Gastrocnemius medialis (tissue), 4 donors: Measurements from ENCODE around the gene CCDC57. TPM values are rescaled to one million over a fixed set of nuclear protein-coding genes. Genes with fewer than 3 reads are reported as not detected.

Source experiments
- ATAC-seq, 2 donors: fragments of 150-250 bp; one replicate each; pipeline ENCODE4 v1.9.1; 2016
- DNase-seq, 2 donors: peaks; one replicate each; pipeline ENCODE4 v3.0.0-alpha.2; 2019
- H3K27ac ChIP-seq, 4 donors: fragments of 200-600 bp; sonication (generic); 1 replicate in 1 of 4; 2 replicates in 3 of 4; pipeline ENCODE4 v1.5.1; 2016 to 2018; ENCODE audit warnings: mild to moderate bottlenecking in 2 of 4, moderate library complexity in 1 of 4
- H3K27me3 ChIP-seq, 3 donors: fragments of 200-600 bp; sonication (generic) in 2 of 3; 1 replicate in 1 of 3; 2 replicates in 2 of 3; pipeline versions ENCODE4 v1.5.1 to v1.6.0; 2016 to 2019; ENCODE audit warnings: mild to moderate bottlenecking in 1 of 3, moderate library complexity in 1 of 3
- H3K36me3 ChIP-seq, 2 donors: fragments of 200-600 bp; sonication (generic) in 1 of 2; one replicate each; pipeline ENCODE4 v1.5.1; 2017 to 2018
- H3K4me1 ChIP-seq, 2 donors: fragments of 200-600 bp; sonication (generic) in 1 of 2; one replicate each; pipeline ENCODE4 v1.5.1; 2016 to 2017; ENCODE audit warnings: mild to moderate bottlenecking in 2 of 2
- H3K4me3 ChIP-seq, 4 donors: fragments of 200-600 bp; sonication (generic) in 3 of 4; 1 replicate in 1 of 4; 2 replicates in 3 of 4; pipeline ENCODE4 v1.5.1; 2016 to 2019; ENCODE audit warnings: mild to moderate bottlenecking in 2 of 4
- H3K9me3 ChIP-seq, 3 donors: fragments of 200-600 bp; sonication (generic) in 2 of 3; 1 replicate in 1 of 3; 2 replicates in 2 of 3; pipeline ENCODE4 v1.5.1; 2016 to 2019
- CTCF ChIP-seq, 5 experiments: fragments of 450-650 bp in 3 of 5; fragments of 200-600 bp in 2 of 5; sonication (generic) in 2 of 5; IDR thresholded peaks in 4 of 5; conservative IDR thresholded peaks in 1 of 5; 1 replicate in 4 of 5; 2 replicates in 1 of 5; pipeline ENCODE4 v1.5.1; 2016 to 2019; ENCODE audit warnings: antibody characterized with exemption in 5 of 5, mild to moderate bottlenecking in 3 of 5, moderate library complexity in 3 of 5
- POLR2A ChIP-seq, 2 donors: fragments of 450-650 bp; IDR thresholded peaks; one replicate each; pipeline ENCODE4 v1.6.1; 2017; ENCODE audit warnings: antibody characterized with exemption in 2 of 2, mild to moderate bottlenecking in 2 of 2, moderate library complexity in 2 of 2
- in situ Hi-C, 4 donors: fragments of 200-750 bp; cut with MboI; loops; one replicate each; pipeline versions ENCODE4 v1.15.0 to v1.8.0; 2017; ENCODE audit warnings: low sequenced_read_pairs in 4 of 4
- intact Hi-C: fragments of 100-400 bp; cut with DNase I; formaldehyde crosslinking; loops from one replicate; pipeline ENCODE4 v1.15.1; 2023; ENCODE audit warnings: low total_unique reads
- total RNA-seq, 4 donors: library from RNA; depleted of rRNA; stranded (reverse); fragments of >200 nt; gene quantifications; one replicate each; pipeline versions ENCODE4 v1.1.0 to v1.2.3, GENCODE V29; 2016

CCDC57 gene
- total RNA-seq, 4 donors from 2014 or later, result 3.7 to 11.3 (median 5.1) TPM

GRCh38 chr17:82054351-82055022 is 158.2 kb downstream of the CCDC57 start:
- TF ChIP-seq CTCF (IDR thresholded peaks at IDR 0.05 in 4 of 5, conservative IDR thresholded peaks at IDR 0.05 in 1 of 5) (no peak), POLR2A (IDR thresholded peaks at IDR 0.05) (no peak)
- ATAC-seq (no peak), DNase-seq (no peak)
- in situ Hi-C loops, result no loop called here
- peaks cover 22 to 29% of the 10 kb centered on the region in 2 donors for H3K4me1 ChIP-seq
- intact Hi-C loops, result loop anchor here (5.0 kb wide), 1 partner anchor 43 kb away; the partner anchor contains the start of gene FASN
- H3K27ac ChIP-seq, result no peak overlapping the region
- no peaks in the 10 kb centered on the region for H3K9me3 ChIP-seq
- H3K36me3 ChIP-seq, result peaks cover 0 to 66% of the 10 kb centered on the region in 2 donors
- no peaks in the 10 kb centered on the region for H3K27me3 ChIP-seq
- no peak overlapping the region for H3K4me3 ChIP-seq

- H3K36me3 ChIP-seq, result peaks cover 0 to 67% of the 10 kb centered on the region in 2 donors
- H3K27ac ChIP-seq, result no peak overlapping the region
- no peak for TF ChIP-seq CTCF (IDR thresholded peaks at IDR 0.05 in 4 of 5, conservative IDR thresholded peaks at IDR 0.05 in 1 of 5)
- TF ChIP-seq POLR2A (IDR thresholded peaks at IDR 0.05), result no peak
- H3K27me3 ChIP-seq, result no peaks in the 10 kb centered on the region
- peaks cover 22 to 29% of the 10 kb centered on the region in 2 donors for H3K4me1 ChIP-seq
- ATAC-seq, result no peak
- peak overlapping the region in 1 of 4 donors; percentile 66 for H3K4me3 ChIP-seq
- no peaks in the 10 kb centered on the region for H3K9me3 ChIP-seq
- no peak for DNase-seq
- intact Hi-C loops (loop anchor here (5.0 kb wide), 1 partner anchor 44 kb away; the partner anchor contains the start of gene FASN), in situ Hi-C loops (no loop called here)
These were observed 158.9 kb downstream of the CCDC57 start for GRCh38 chr17:82053556-82054263.

GRCh38 chr17:82053130-82053529 is 159.5 kb downstream of the CCDC57 start:
- no peak for DNase-seq
- H3K36me3 ChIP-seq, result peaks cover 0 to 67% of the 10 kb centered on the region in 2 donors
- no peak for TF ChIP-seq CTCF (IDR thresholded peaks at IDR 0.05 in 4 of 5, conservative IDR thresholded peaks at IDR 0.05 in 1 of 5)
- TF ChIP-seq POLR2A (IDR thresholded peaks at IDR 0.05), result no peak
- no peak overlapping the region for H3K27ac ChIP-seq
- no peak for ATAC-seq
- in situ Hi-C loops, result no loop called here
- peak overlapping the region; percentile 64 to 74 (median 70) for H3K4me3 ChIP-seq
- H3K27me3 ChIP-seq, result no peaks in the 10 kb centered on the region
- peaks cover 22 to 29% of the 10 kb centered on the region in 2 donors for H3K4me1 ChIP-seq
- H3K9me3 ChIP-seq, result no peaks in the 10 kb centered on the region
- intact Hi-C loops, result loop anchor here (5.0 kb wide), 1 partner anchor 44 kb away; the partner anchor contains the start of gene FASN

- no peak for TF ChIP-seq CTCF (IDR thresholded peaks at IDR 0.05 in 4 of 5, conservative IDR thresholded peaks at IDR 0.05 in 1 of 5)
- TF ChIP-seq POLR2A (IDR thresholded peaks at IDR 0.05), result no peak
- H3K9me3 ChIP-seq, result no peaks in the 10 kb centered on the region
- no peaks in the 10 kb centered on the region for H3K27me3 ChIP-seq
- in situ Hi-C loops, result no loop called here
- DNase-seq (no peak), ATAC-seq (no peak)
- peaks cover 22 to 29% of the 10 kb centered on the region in 2 donors for H3K4me1 ChIP-seq
- intact Hi-C loops, result loop anchor here (5.0 kb wide), 1 partner anchor 45 kb away; the partner anchor contains the start of gene FASN
- peak overlapping the region; percentile 64 to 74 (median 70) for H3K4me3 ChIP-seq
- H3K36me3 ChIP-seq, result peaks cover 0 to 67% of the 10 kb centered on the region in 2 donors
- H3K27ac ChIP-seq, result peak overlapping the region in 3 of 4 donors; percentile 60 to 72 (median 69)
These were observed 160.0 kb downstream of the CCDC57 start for GRCh38 chr17:82052638-82053059.
